Osteoblast (primary cell): ENCODE results near the gene PYY. TPM values are rescaled to one million over a fixed set of nuclear protein-coding genes. Genes with fewer than 3 reads are reported as not detected.

ENCODE experiments used
- DNase-seq: peaks from one replicate; pipeline ENCODE4 v3.0.0; 2011; ENCODE audit warnings: low spot score, mixed read lengths; ENCODE audit not compliant: insufficient read length; ENCODE audit errors: missing footprints
- H2AFZ ChIP-seq: 2 replicates; pipeline ENCODE4 v1.6.0; 2011; ENCODE audit warnings: mild to moderate bottlenecking, low read length
- H3K27ac ChIP-seq: 2 replicates; pipeline ENCODE4 v1.5.1; 2011; ENCODE audit warnings: mild to moderate bottlenecking, low read depth, low read length, moderate library complexity
- H3K27me3 ChIP-seq: 2 replicates; pipeline ENCODE4 v1.6.0; 2012; ENCODE audit warnings: mild to moderate bottlenecking, control low read depth, inconsistent platforms, low read length, moderate library complexity; ENCODE audit not compliant: insufficient read depth
- H3K36me3 ChIP-seq: 2 replicates; pipeline ENCODE4 v1.5.1; 2011; ENCODE audit warnings: mild to moderate bottlenecking, low read length, control low read depth, moderate library complexity; ENCODE audit not compliant: insufficient read depth
- H3K4me1 ChIP-seq: 2 replicates; pipeline ENCODE4 v1.5.1; 2011; ENCODE audit warnings: mild to moderate bottlenecking, low read length, control low read depth, moderate library complexity; ENCODE audit not compliant: insufficient read depth
- H3K4me2 ChIP-seq: 2 replicates; pipeline ENCODE4 v1.6.0; 2011; ENCODE audit warnings: mild to moderate bottlenecking, low read length; ENCODE audit not compliant: insufficient read depth
- H3K4me3 ChIP-seq: fragments of 200-600 bp; sonication (generic); 3 replicates; pipeline ENCODE4 v1.5.1; 2012; ENCODE audit warnings: mild to moderate bottlenecking, low read length, inconsistent platforms; ENCODE audit not compliant: insufficient read depth
- H3K79me2 ChIP-seq: 2 replicates; pipeline ENCODE4 v1.6.0; 2012; ENCODE audit warnings: mild to moderate bottlenecking, low read length, control low read depth, inconsistent platforms; ENCODE audit not compliant: insufficient read depth
- H3K9me3 ChIP-seq: 2 replicates; pipeline ENCODE4 v1.5.1; 2011; ENCODE audit warnings: low read depth, low read length, control low read depth
- H4K20me1 ChIP-seq: 2 replicates; pipeline ENCODE4 v1.6.0; 2012; ENCODE audit warnings: mild to moderate bottlenecking, low read length, control low read depth; ENCODE audit not compliant: insufficient read depth
- CTCF ChIP-seq: IDR thresholded peaks from 2 replicates; pipeline ENCODE4 v1.5.1; 2011; ENCODE audit warnings: mild to moderate bottlenecking, low read depth, low read length, moderate library complexity; ENCODE audit errors: extremely low read depth
- total RNA-seq: library from RNA; depleted of rRNA; stranded (reverse); fragments of >200 nt; gene quantifications from 2 replicates; pipeline ENCODE4 v1.2.3, GENCODE V29; 2012

Gene PYY
- not detected in 2 replicates for total RNA-seq

DNA sequence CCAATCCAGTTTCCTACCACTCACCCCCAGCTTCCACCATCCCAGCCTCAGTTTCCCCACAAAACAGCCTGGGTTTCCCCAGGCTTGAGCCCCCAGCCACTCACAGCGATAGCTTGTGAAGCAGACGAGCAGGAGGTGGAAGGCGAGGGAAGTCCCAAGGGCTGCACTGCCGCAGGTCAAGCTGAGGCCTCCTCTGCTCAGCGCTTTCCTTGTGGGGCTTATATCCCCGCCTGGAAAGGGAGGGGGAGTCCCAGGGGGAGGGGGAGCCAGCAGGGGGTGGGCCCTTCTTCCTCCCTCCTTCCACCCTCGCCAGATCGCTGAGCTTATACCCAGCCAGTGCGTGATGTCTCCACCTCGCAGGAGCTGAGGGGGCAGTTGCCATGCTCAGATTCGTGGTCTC lies at the start of gene PYY:
PYY (minus strand) TSS at position 195 of the 400 bp plus-strand sequence. CDS start 457 bp downstream, outside the sequence.
- Histone ChIP-seq H3K36me3 (no peaks in the 10 kb centered on the region), H3K4me2 (no peak within 1 kb of the TSS), H4K20me1 (no peaks in the 10 kb centered on the region), H3K9me3 (no peaks in the 10 kb centered on the region), H3K4me1 (no peaks in the 10 kb centered on the region), H3K27me3 (peaks cover 52% of the 10 kb centered on the region), H3K27ac (no peak within 1 kb of the TSS), H3K4me3 (no peak within 1 kb of the TSS), H2AFZ (no peak within 1 kb of the TSS), H3K79me2 (no peaks in the 10 kb centered on the region)
- DNase-seq = no peak
- TF ChIP-seq CTCF = no peak

- TF ChIP-seq CTCF = no peak
- no peak overlapping the region for H3K4me3 ChIP-seq
- peaks cover 39% of the 10 kb centered on the region for H3K4me1 ChIP-seq
- peaks cover 14% of the 10 kb centered on the region for H3K27me3 ChIP-seq
- peak overlapping the region; percentile 32 for H2AFZ ChIP-seq
- H4K20me1 ChIP-seq = no peaks in the 10 kb centered on the region
- no peaks in the 10 kb centered on the region for H3K79me2 ChIP-seq
- no peak overlapping the region for H3K4me2 ChIP-seq
- H3K36me3 ChIP-seq = no peaks in the 10 kb centered on the region
- H3K9me3 ChIP-seq = no peaks in the 10 kb centered on the region
- peak; percentile 94 for DNase-seq
- no peak overlapping the region for H3K27ac ChIP-seq
Measured at GRCh38 chr17:44002141-44002848, 48.6 kb upstream of the PYY start.

DNA sequence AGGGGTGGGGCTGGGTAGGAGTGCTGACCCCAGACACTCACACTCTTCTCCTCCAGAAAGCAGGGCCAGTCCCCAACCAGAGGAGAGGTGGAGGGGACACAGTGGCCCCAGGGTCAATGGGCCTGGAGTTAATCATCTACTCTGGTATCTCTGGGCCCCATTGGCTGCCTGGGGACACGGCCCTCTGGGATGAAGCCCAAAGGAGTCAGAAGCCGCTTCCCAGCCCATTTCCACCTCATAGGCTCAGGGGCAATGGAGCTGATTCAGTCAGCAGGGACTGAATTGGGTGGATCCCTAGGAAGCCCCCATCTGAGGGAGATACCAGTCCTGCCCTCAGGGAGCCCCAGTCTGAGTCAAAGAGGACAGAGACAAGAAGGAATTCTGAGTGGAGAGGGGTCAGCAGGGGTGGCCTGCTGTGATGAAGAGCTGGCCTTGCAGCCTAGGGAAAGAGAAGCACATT lies 47.8 kb upstream of the PYY start:
- H3K4me3 ChIP-seq = no peak overlapping the region
- H2AFZ ChIP-seq = no peak overlapping the region
- TF ChIP-seq CTCF = no peak
- H3K27ac ChIP-seq = no peak overlapping the region
- no peaks in the 10 kb centered on the region for H3K36me3 ChIP-seq
- no peaks in the 10 kb centered on the region for H3K9me3 ChIP-seq
- peak; percentile 65 for DNase-seq
- no peaks in the 10 kb centered on the region for H3K79me2 ChIP-seq
- H4K20me1 ChIP-seq = no peaks in the 10 kb centered on the region
- peaks cover 35% of the 10 kb centered on the region for H3K4me1 ChIP-seq
- H3K4me2 ChIP-seq = no peak overlapping the region
- peaks cover 14% of the 10 kb centered on the region for H3K27me3 ChIP-seq

DNA sequence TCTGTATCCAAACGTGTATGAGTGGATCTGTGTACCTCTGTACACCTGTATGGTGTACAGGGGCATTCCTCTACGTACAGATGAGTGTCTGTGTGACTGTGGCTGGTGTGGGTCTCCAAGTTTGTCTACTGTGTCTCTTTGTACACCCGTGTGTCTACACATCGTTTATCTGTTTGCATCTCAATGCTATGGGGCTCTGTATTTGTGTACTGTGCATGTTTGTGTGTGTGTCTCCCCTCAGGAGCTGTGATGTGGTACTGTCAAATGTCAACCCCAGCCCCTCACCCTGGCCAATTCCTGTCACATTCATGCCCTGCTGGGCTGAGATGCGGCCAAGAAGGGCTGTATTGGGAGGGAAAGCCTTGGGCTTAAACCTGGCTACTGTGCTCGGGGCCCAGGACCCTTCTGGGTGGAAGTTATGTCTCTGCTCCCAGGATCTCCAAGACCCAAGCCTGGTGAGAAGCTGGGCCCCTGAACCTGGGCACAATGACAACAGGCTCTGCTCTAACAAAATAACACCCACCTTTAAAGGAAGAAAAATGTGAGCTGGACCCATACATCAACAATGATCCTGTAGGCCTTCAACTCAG lies 47.2 kb upstream of the PYY start:
- no peaks in the 10 kb centered on the region for H4K20me1 ChIP-seq
- H3K4me2 ChIP-seq = no peak overlapping the region
- no peak overlapping the region for H3K4me3 ChIP-seq
- no peak for TF ChIP-seq CTCF
- H2AFZ ChIP-seq = no peak overlapping the region
- H3K4me1 ChIP-seq = peaks cover 30% of the 10 kb centered on the region
- H3K27ac ChIP-seq = no peak overlapping the region
- DNase-seq = peak; percentile 37
- H3K79me2 ChIP-seq = no peaks in the 10 kb centered on the region
- H3K36me3 ChIP-seq = no peaks in the 10 kb centered on the region
- H3K9me3 ChIP-seq = no peaks in the 10 kb centered on the region
- H3K27me3 ChIP-seq = peaks cover 12% of the 10 kb centered on the region
